NT2/D1 (cell line): Measurements from ENCODE around the gene ASMTL.

Experiments used
- SUZ12 ChIP-seq: IDR thresholded peaks from 2 replicates; pipeline ENCODE4 v1.6.1; 2011; ENCODE audit not compliant: insufficient read length, insufficient read depth; ENCODE audit errors: extremely low read depth
- ZNF274 ChIP-seq: IDR thresholded peaks from 2 replicates; pipeline ENCODE4 v1.6.1; 2011; ENCODE audit warnings: mild to moderate bottlenecking, low read depth, low read length

GRCh38 chrX:1417921-1418771 is 34.6 kb downstream of the ASMTL start:
- TF ChIP-seq ZNF274 (no peak), SUZ12 (no peak)
